ENCODE results near the gene DAG1. TPM values are rescaled to one million over a fixed set of nuclear protein-coding genes. Genes with fewer than 3 reads are reported as not detected.

The DAG1 gene
- total and polyA plus RNA-seq, 4 donors: 15.3 to 87.4 (median 47.8) TPM

GRCh38 chr3:49465270-49466034 lies 4.6 kb upstream of the DAG1 start:
- H3K4me3 ChIP-seq (ENCODE audit: low read length in 2 of 2): no peak overlapping the region
- H3K36me3 ChIP-seq (ENCODE audit: control insufficient read depth in 1 of 2, insufficient read depth in 2 of 2, low read length in 1 of 2): no peaks in the 10 kb centered on the region
- no peaks in the 10 kb centered on the region for H3K4me1 ChIP-seq (ENCODE audit: control insufficient read depth in 1 of 2, insufficient read depth in 2 of 2, low read length in 2 of 2)
- ATAC-seq (ENCODE audit: low FRiP score) (no peak), DNase-seq (no peak)
- H3K27ac ChIP-seq (ENCODE audit: low read depth in 1 of 2, low read length in 2 of 2): peak overlapping the region in 1 of 2 donors; percentile 7
- WGBS, 2 donors: 90 to 93% methylated on average over 18 of the region's 18 CpGs
- no peaks in the 10 kb centered on the region for H3K27me3 ChIP-seq (ENCODE audit: control insufficient read depth in 1 of 2, insufficient read depth in 2 of 2, low read length in 1 of 2)
- H3K9me3 ChIP-seq (ENCODE audit: control insufficient read depth, low read length): no peaks in the 10 kb centered on the region
- intact Hi-C loops (cut with DNase I): loop anchor here in 1 of 2 donors (5.0 kb wide), 1 partner anchor 37 kb away; no protein-coding TSS in a partner anchor

GRCh38 chr3:49466085-49466484 lies 4.0 kb upstream of the DAG1 start:
- 90 to 94% methylated on average over 2 of the region's 2 CpGs for WGBS, 2 donors
- H3K27me3 ChIP-seq (ENCODE audit: control insufficient read depth in 1 of 2, insufficient read depth in 2 of 2, low read length in 1 of 2): no peaks in the 10 kb centered on the region
- no peaks in the 10 kb centered on the region for H3K36me3 ChIP-seq (ENCODE audit: control insufficient read depth in 1 of 2, insufficient read depth in 2 of 2, low read length in 1 of 2)
- intact Hi-C loops (cut with DNase I): loop anchor here in 1 of 2 donors (5.0 kb wide), 1 partner anchor 36 kb away; no protein-coding TSS in a partner anchor
- no peak overlapping the region for H3K27ac ChIP-seq (ENCODE audit: low read depth in 1 of 2, low read length in 2 of 2)
- no peaks in the 10 kb centered on the region for H3K4me1 ChIP-seq (ENCODE audit: control insufficient read depth in 1 of 2, insufficient read depth in 2 of 2, low read length in 2 of 2)
- DNase-seq (no peak), ATAC-seq (ENCODE audit: low FRiP score) (no peak)
- H3K4me3 ChIP-seq (ENCODE audit: low read length in 2 of 2): no peak overlapping the region
- no peaks in the 10 kb centered on the region for H3K9me3 ChIP-seq (ENCODE audit: control insufficient read depth, low read length)

GRCh38 chr3:49469037-49469935 lies 781 bp upstream of the DAG1 start:
- DNase-seq (peak; percentile 90 to 91), ATAC-seq (ENCODE audit: low FRiP score) (peak; percentile 82)
- WGBS, 2 donors: 2% methylated on average over 23 of the region's 23 CpGs
- Histone ChIP-seq H3K27me3 (ENCODE audit: control insufficient read depth in 1 of 2, insufficient read depth in 2 of 2, low read length in 1 of 2) (no peaks in the 10 kb centered on the region), H3K4me1 (ENCODE audit: control insufficient read depth in 1 of 2, insufficient read depth in 2 of 2, low read length in 2 of 2) (no peaks in the 10 kb centered on the region), H3K4me3 (ENCODE audit: low read length in 2 of 2) (no peak overlapping the region), H3K27ac (ENCODE audit: low read depth in 1 of 2, low read length in 2 of 2) (peak overlapping the region; percentile 83 to 96), H3K36me3 (ENCODE audit: control insufficient read depth in 1 of 2, insufficient read depth in 2 of 2, low read length in 1 of 2) (no peaks in the 10 kb centered on the region), H3K9me3 (ENCODE audit: control insufficient read depth, low read length) (no peaks in the 10 kb centered on the region)
- intact Hi-C loops (cut with DNase I): loop anchor here in 1 of 2 donors (5.0 kb wide), 1 partner anchor 33 kb away; no protein-coding TSS in a partner anchor

GRCh38 chr3:49470714-49471420 lies 800 bp downstream of the DAG1 start:
- H3K4me1 ChIP-seq (ENCODE audit: control insufficient read depth in 1 of 2, insufficient read depth in 2 of 2, low read length in 2 of 2): no peaks in the 10 kb centered on the region
- DNase-seq: no peak
- H3K36me3 ChIP-seq (ENCODE audit: control insufficient read depth in 1 of 2, insufficient read depth in 2 of 2, low read length in 1 of 2): no peaks in the 10 kb centered on the region
- intact Hi-C loops (cut with DNase I): loop anchor here in 1 of 2 donors (2.0 kb wide), 1 partner anchor 58 kb away; the partner anchor contains the start of gene TCTA
- no peak for ATAC-seq (ENCODE audit: low FRiP score)
- H3K4me3 ChIP-seq (ENCODE audit: low read length in 2 of 2): peak overlapping the region; percentile 69 to 84
- H3K9me3 ChIP-seq (ENCODE audit: control insufficient read depth, low read length): no peaks in the 10 kb centered on the region
- WGBS, 2 donors: 0 to 1% methylated on average over 23 of the region's 23 CpGs
- H3K27me3 ChIP-seq (ENCODE audit: control insufficient read depth in 1 of 2, insufficient read depth in 2 of 2, low read length in 1 of 2): no peaks in the 10 kb centered on the region
- peak overlapping the region; percentile 88 for H3K27ac ChIP-seq (ENCODE audit: low read depth in 1 of 2, low read length in 2 of 2)

GRCh38 chr3:49471856-49472495 lies 1.9 kb downstream of the DAG1 start:
- H3K4me3 ChIP-seq (ENCODE audit: low read length in 2 of 2): no peak overlapping the region
- no peaks in the 10 kb centered on the region for H3K36me3 ChIP-seq (ENCODE audit: control insufficient read depth in 1 of 2, insufficient read depth in 2 of 2, low read length in 1 of 2)
- H3K4me1 ChIP-seq (ENCODE audit: control insufficient read depth in 1 of 2, insufficient read depth in 2 of 2, low read length in 2 of 2): peaks cover 0 to 1% of the 10 kb centered on the region in 2 donors
- intact Hi-C loops (cut with DNase I): loop anchor here in 1 of 2 donors (2.0 kb wide), 1 partner anchor 59 kb away; the partner anchor contains the start of gene TCTA
- no peaks in the 10 kb centered on the region for H3K9me3 ChIP-seq (ENCODE audit: control insufficient read depth, low read length)
- DNase-seq: no peak
- no peak for ATAC-seq (ENCODE audit: low FRiP score)
- no peaks in the 10 kb centered on the region for H3K27me3 ChIP-seq (ENCODE audit: control insufficient read depth in 1 of 2, insufficient read depth in 2 of 2, low read length in 1 of 2)
- peak overlapping the region in 1 of 2 donors; percentile 48 for H3K27ac ChIP-seq (ENCODE audit: low read depth in 1 of 2, low read length in 2 of 2)
- 44 to 47% methylated on average over 6 of the region's 6 CpGs for WGBS, 2 donors

- no peak overlapping the region for H3K27ac ChIP-seq (ENCODE audit: low read depth in 1 of 2, low read length in 2 of 2)
- ATAC-seq (ENCODE audit: low FRiP score) (no peak), DNase-seq (no peak)
- peaks cover 0 to 1% of the 10 kb centered on the region in 2 donors for H3K4me1 ChIP-seq (ENCODE audit: control insufficient read depth in 1 of 2, insufficient read depth in 2 of 2, low read length in 2 of 2)
- intact Hi-C loops (cut with DNase I): no loop called here
- 64 to 74% methylated on average over 1 of the region's 1 CpG for WGBS, 2 donors
- H3K4me3 ChIP-seq (ENCODE audit: low read length in 2 of 2): no peak overlapping the region
- H3K9me3 ChIP-seq (ENCODE audit: control insufficient read depth, low read length): no peaks in the 10 kb centered on the region
- no peaks in the 10 kb centered on the region for H3K36me3 ChIP-seq (ENCODE audit: control insufficient read depth in 1 of 2, insufficient read depth in 2 of 2, low read length in 1 of 2)
- H3K27me3 ChIP-seq (ENCODE audit: control insufficient read depth in 1 of 2, insufficient read depth in 2 of 2, low read length in 1 of 2): no peaks in the 10 kb centered on the region
Observed at GRCh38 chr3:49476563-49476962, 6.5 kb downstream of the DAG1 start.

- Histone ChIP-seq H3K9me3 (ENCODE audit: control insufficient read depth, low read length) (no peaks in the 10 kb centered on the region), H3K27me3 (ENCODE audit: control insufficient read depth in 1 of 2, insufficient read depth in 2 of 2, low read length in 1 of 2) (no peaks in the 10 kb centered on the region), H3K36me3 (ENCODE audit: control insufficient read depth in 1 of 2, insufficient read depth in 2 of 2, low read length in 1 of 2) (no peaks in the 10 kb centered on the region), H3K4me3 (ENCODE audit: low read length in 2 of 2) (no peak overlapping the region), H3K4me1 (ENCODE audit: control insufficient read depth in 1 of 2, insufficient read depth in 2 of 2, low read length in 2 of 2) (peaks cover 0 to 2% of the 10 kb centered on the region in 2 donors), H3K27ac (ENCODE audit: low read depth in 1 of 2, low read length in 2 of 2) (no peak overlapping the region)
- no peak for ATAC-seq (ENCODE audit: low FRiP score)
- no peak for DNase-seq
- intact Hi-C loops (cut with DNase I): no loop called here
Observed at GRCh38 chr3:49482766-49483165, 12.7 kb downstream of the DAG1 start.

- Histone ChIP-seq H3K9me3 (ENCODE audit: control insufficient read depth, low read length) (no peaks in the 10 kb centered on the region), H3K4me1 (ENCODE audit: control insufficient read depth in 1 of 2, insufficient read depth in 2 of 2, low read length in 2 of 2) (peaks cover 0 to 4% of the 10 kb centered on the region in 2 donors), H3K27me3 (ENCODE audit: control insufficient read depth in 1 of 2, insufficient read depth in 2 of 2, low read length in 1 of 2) (no peaks in the 10 kb centered on the region), H3K4me3 (ENCODE audit: low read length in 2 of 2) (no peak overlapping the region), H3K27ac (ENCODE audit: low read depth in 1 of 2, low read length in 2 of 2) (no peak overlapping the region), H3K36me3 (ENCODE audit: control insufficient read depth in 1 of 2, insufficient read depth in 2 of 2, low read length in 1 of 2) (no peaks in the 10 kb centered on the region)
- 79% methylated on average over 3 of the region's 3 CpGs for WGBS, 2 donors
- ATAC-seq (ENCODE audit: low FRiP score) (no peak), DNase-seq (no peak)
- intact Hi-C loops (cut with DNase I): no loop called here
Observed at GRCh38 chr3:49484471-49484870, 14.4 kb downstream of the DAG1 start.
